Uterus (tissue), 4 donors: Measurements from ENCODE around the gene PCIF1. TPM values are rescaled to one million over a fixed set of nuclear protein-coding genes. Genes with fewer than 3 reads are reported as not detected.

Source experiments
- DNase-seq, 2 donors: peaks; one replicate each; pipeline ENCODE4 v3.0.0-alpha.2; 2019 to 2020
- H3K27ac ChIP-seq, 2 donors: fragments of 200-600 bp; sonication (generic); 1 replicate in 1 of 2; 2 replicates in 1 of 2; pipeline ENCODE4 v1.5.1; 2016 to 2018
- H3K27me3 ChIP-seq, 2 donors: fragments of 200-600 bp; sonication (generic); one replicate each; pipeline ENCODE4 v1.5.1; 2018 to 2019; ENCODE audit warnings: control low read depth in 1 of 2
- H3K36me3 ChIP-seq, 2 donors: fragments of 200-600 bp; sonication (generic); one replicate each; pipeline ENCODE4 v1.5.1; 2019; ENCODE audit warnings: control low read depth in 1 of 2
- H3K4me1 ChIP-seq, 2 donors: fragments of 200-600 bp; sonication (generic); one replicate each; pipeline ENCODE4 v1.5.1; 2018 to 2019; ENCODE audit warnings: control low read depth in 1 of 2
- H3K4me3 ChIP-seq, 2 donors: fragments of 200-600 bp; sonication (generic); 1 replicate in 1 of 2; 2 replicates in 1 of 2; pipeline ENCODE4 v1.5.1; 2018 to 2019; ENCODE audit warnings: mild to moderate bottlenecking in 1 of 2
- H3K9me3 ChIP-seq, 2 donors: fragments of 200-600 bp; sonication (generic); one replicate each; pipeline ENCODE4 v1.5.1; 2019; ENCODE audit warnings: control low read depth in 1 of 2
- POLR2A ChIP-seq, 2 donors: fragments of 450-650 bp; IDR thresholded peaks; one replicate each; pipeline ENCODE4 v1.6.1; 2016; ENCODE audit warnings: antibody characterized with exemption in 2 of 2, mild to moderate bottlenecking in 1 of 2, moderate library complexity in 1 of 2
- intact Hi-C: fragments of 100-400 bp; cut with DNase I; formaldehyde crosslinking; loops from one replicate; pipeline ENCODE4 v1.15.1; 2023; ENCODE audit warnings: low total_unique reads
- total RNA-seq, 4 donors: library from RNA; depleted of rRNA in 3 of 4; stranded (reverse); fragments of >200 nt in 3 of 4; gene quantifications; one replicate each; pipeline versions ENCODE4 v1.1.0 to v1.2.4, GENCODE V29; 2014 to 2023
- TF ChIP-seq, protein P1 (sequence below), 4 experiments: fragments of 200-600 bp in 2 of 4; fragments of 450-650 bp in 2 of 4; sonication (generic) in 2 of 4; IDR thresholded peaks; one replicate each; pipeline ENCODE4 v1.5.1; 2016 to 2019; ENCODE audit warnings: antibody characterized with exemption in 4 of 4, mild to moderate bottlenecking in 2 of 4, moderate library complexity in 1 of 4
- donor health status: DM: yes; HTN: yes; CAD: no.

Gene PCIF1
- total RNA-seq, 4 donors from 2014 or later = 11.0 to 71.0 (median 40.0) TPM

DNA sequence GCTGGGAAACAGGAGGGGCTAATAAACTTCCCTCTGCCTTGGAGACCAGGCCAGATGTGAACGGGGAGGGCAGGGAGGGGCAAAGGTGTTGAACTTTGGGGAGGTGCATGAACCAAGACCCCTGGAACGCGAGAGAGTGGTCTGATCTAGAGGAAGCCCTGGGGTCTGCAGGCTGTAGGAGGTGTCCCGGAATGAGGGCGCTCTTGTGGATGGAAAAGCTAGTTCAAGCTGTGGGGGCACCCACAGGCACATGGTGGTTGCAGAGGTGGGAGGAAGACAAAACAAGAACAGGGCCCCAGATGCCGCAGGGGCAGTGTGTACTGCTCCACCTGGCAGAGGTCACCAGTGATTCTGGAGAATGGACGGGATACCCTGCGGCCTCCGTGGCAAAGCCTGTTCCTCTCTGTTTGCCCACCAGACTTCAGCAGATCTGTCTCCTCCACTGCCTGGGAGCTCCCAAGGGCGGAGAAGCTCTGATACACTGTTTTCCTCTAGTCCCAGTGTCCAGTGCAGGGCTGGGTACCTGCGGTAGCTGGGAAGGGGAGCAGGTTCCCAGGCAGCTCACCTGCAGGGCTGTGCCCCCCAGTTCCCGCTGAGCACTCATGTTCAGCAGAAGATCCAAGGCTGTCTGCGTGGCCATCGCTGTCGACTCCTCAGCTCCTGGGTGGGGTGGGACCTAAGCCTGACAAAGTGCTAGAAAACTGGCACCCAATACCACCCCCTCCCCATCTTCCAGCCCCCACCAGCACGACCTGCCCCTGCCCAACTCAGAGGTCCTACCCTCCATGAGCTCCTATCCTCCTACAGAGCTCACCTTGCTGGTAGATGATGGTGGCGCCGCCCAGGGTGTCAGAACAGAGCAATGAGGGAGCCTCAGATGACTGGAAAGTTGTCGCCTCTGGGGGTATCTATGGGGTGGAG is 22.8 kb downstream of the PCIF1 start:
- Histone ChIP-seq H3K27ac (no peak overlapping the region), H3K27me3 (no peaks in the 10 kb centered on the region), H3K36me3 (no peaks in the 10 kb centered on the region), H3K4me1 (no peaks in the 10 kb centered on the region), H3K4me3 (no peak overlapping the region), H3K9me3 (no peaks in the 10 kb centered on the region)
- TF ChIP-seq, protein P1, sequence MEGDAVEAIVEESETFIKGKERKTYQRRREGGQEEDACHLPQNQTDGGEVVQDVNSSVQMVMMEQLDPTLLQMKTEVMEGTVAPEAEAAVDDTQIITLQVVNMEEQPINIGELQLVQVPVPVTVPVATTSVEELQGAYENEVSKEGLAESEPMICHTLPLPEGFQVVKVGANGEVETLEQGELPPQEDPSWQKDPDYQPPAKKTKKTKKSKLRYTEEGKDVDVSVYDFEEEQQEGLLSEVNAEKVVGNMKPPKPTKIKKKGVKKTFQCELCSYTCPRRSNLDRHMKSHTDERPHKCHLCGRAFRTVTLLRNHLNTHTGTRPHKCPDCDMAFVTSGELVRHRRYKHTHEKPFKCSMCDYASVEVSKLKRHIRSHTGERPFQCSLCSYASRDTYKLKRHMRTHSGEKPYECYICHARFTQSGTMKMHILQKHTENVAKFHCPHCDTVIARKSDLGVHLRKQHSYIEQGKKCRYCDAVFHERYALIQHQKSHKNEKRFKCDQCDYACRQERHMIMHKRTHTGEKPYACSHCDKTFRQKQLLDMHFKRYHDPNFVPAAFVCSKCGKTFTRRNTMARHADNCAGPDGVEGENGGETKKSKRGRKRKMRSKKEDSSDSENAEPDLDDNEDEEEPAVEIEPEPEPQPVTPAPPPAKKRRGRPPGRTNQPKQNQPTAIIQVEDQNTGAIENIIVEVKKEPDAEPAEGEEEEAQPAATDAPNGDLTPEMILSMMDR (IDR thresholded peaks at IDR 0.05) = no peak
- no peak for TF ChIP-seq POLR2A (IDR thresholded peaks at IDR 0.05)
- intact Hi-C loops = no loop called here
- DNase-seq = no peak

DNA sequence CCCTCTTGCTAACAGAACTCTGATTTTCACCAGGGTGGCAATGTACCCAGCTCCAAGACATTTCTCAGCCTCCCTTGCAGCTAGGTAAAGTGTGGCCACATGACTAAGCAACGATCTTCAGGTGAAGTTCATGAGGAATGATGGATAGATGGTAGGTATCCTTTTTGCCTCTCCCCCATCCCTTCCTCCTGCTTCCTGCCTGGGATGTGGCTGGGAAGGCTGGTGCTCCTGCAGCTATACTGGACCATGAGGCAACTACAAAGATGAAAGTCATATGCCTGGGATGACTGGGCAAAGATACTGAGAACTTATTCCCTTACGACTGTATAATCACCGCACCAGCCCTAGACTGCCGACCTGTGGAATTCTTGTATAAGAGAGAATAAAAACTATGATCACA is 24.1 kb downstream of the PCIF1 start:
- no peaks in the 10 kb centered on the region for H3K36me3 ChIP-seq
- H3K27ac ChIP-seq = no peak overlapping the region
- no peak for DNase-seq
- H3K9me3 ChIP-seq = no peaks in the 10 kb centered on the region
- intact Hi-C loops = no loop called here
- H3K27me3 ChIP-seq = no peaks in the 10 kb centered on the region
- H3K4me1 ChIP-seq = no peaks in the 10 kb centered on the region
- H3K4me3 ChIP-seq = no peak overlapping the region
- TF ChIP-seq, protein P1 (IDR thresholded peaks at IDR 0.05) = no peak
- no peak for TF ChIP-seq POLR2A (IDR thresholded peaks at IDR 0.05)

DNA sequence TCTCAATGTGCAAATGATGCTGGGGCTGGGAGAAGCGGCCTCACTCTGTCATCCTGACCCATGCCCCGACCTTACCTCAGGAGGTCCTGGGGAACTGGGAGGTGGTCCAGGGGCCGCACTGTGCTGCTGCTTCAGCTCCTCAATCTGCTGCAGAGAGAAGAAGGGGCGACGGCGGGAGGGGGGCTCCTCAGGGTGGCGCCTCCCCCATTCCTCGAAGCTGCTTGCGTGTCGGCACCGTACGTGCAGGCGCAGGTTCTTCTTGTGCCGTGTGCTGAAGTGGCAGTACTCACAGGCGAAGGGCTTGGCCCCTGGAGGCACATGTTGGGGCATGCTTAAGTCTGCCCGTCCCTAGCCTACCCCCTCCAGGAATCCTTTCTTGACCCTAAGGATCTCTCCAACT is 24.6 kb downstream of the PCIF1 start:
- no peaks in the 10 kb centered on the region for H3K27me3 ChIP-seq
- intact Hi-C loops = no loop called here
- H3K9me3 ChIP-seq = no peaks in the 10 kb centered on the region
- no peak overlapping the region for H3K4me3 ChIP-seq
- no peak overlapping the region for H3K27ac ChIP-seq
- TF ChIP-seq POLR2A (IDR thresholded peaks at IDR 0.05) = no peak
- TF ChIP-seq, protein P1 (IDR thresholded peaks at IDR 0.05) = no peak
- DNase-seq = no peak
- no peaks in the 10 kb centered on the region for H3K36me3 ChIP-seq
- H3K4me1 ChIP-seq = no peaks in the 10 kb centered on the region

DNA sequence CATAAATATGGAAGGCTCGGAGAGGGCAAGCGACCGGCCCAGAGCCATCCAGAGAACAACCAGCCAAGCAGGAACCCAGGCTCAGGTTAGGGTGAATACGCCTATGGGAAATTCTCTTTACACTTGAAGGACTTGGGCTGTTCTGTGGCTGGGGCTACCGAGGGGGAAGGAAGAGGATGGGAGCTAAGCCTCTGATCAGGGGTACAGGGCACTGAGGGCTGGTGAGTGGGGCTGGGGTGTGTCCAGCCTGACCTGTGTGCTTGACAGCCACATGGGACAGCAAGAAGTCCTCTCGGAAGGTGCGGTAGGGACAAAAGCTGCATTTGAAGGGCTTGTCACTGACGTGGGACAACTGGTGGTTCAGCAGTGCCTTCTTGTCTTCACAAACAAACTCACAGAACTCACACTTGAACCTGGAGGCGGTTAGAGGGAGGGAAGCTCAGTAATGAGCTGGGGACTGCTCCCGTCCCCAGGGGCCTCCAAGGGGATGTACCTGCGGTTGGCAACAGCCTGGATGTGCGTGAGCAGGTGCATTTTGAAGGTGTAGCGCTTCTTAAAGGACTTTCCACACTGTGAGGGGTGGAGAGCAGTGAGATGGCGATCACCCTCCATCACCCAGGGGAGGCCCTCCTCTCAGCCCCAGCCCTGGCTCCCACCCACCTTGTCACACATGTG is 25.6 kb downstream of the PCIF1 start:
- Histone ChIP-seq H3K4me3 (no peak overlapping the region), H3K4me1 (no peaks in the 10 kb centered on the region), H3K27me3 (no peaks in the 10 kb centered on the region), H3K36me3 (no peaks in the 10 kb centered on the region), H3K9me3 (no peaks in the 10 kb centered on the region), H3K27ac (no peak overlapping the region)
- intact Hi-C loops = no loop called here
- no peak for DNase-seq
- TF ChIP-seq, protein P1 (IDR thresholded peaks at IDR 0.05) = no peak
- no peak for TF ChIP-seq POLR2A (IDR thresholded peaks at IDR 0.05)
